K562 (cell line): ENCODE results near the gene JAKMIP1. TPM values are rescaled to one million over a fixed set of nuclear protein-coding genes. Genes with fewer than 3 reads are reported as not detected.

Experiments
- ATAC-seq: fragments of 200-7000 bp; cut with Tn5 transposase; 3 replicates; pipeline ENCODE4 v1.9.1; 2020; ENCODE audit warnings: moderate library complexity
- BruUV-seq: library from RNA; stranded (reverse); fragments of 400-500 nt; replicated peaks from 2 replicates; lab custom pipeline; 2021; lab: Mats Ljungman, UMichigan
- CTCF ChIA-PET: fragments of 300-600 bp; formaldehyde crosslinking; extraction: SDS; loops from one replicate; lab custom pipeline; 2021; ENCODE audit warnings: low intra/inter-chr PET ratio; lab: Yijun Ruan, JAX
- POLR2A ChIA-PET: fragments of 300-600, 350-650 bp; sonication (Branson Sonifier 250); formaldehyde crosslinking; extraction: SDS; loops from one replicate; lab custom pipeline; 2021; ENCODE audit warnings: antibody characterized with exemption, inconsistent platforms; lab: Yijun Ruan, JAX
- DNase-seq, 4 experiments: peaks; one replicate each; pipeline versions ENCODE4 v3.0.0 to v3.0.0-alpha.2; 2011 to 2018; ENCODE audit warnings: low spot score in 3 of 4, mixed read lengths in 3 of 4; ENCODE audit errors: extremely low read depth in 1 of 4
- FAIRE-seq: peaks from 2 replicates; lab custom pipeline; 2011; peaks lifted over from hg19 to GRCh38; lab: Jason Lieb, UNC
- H2AFZ ChIP-seq: 2 replicates; pipeline ENCODE4 v1.6.0; 2011; ENCODE audit warnings: low read depth, low read length, control low read depth, inconsistent platforms
- H3K27ac ChIP-seq: fragments of 200-600 bp; 3 replicates; pipeline ENCODE4 v1.8.0; 2011; ENCODE audit warnings: low read depth, mild to moderate bottlenecking, control low read depth, inconsistent platforms, low read length, moderate library complexity, mixed read lengths; ENCODE audit errors: extremely low read depth
- H3K27me3 ChIP-seq, 2 experiments: fragments of 300-600 bp in 1 of 2; 2 replicates in 1 of 2; 3 replicates in 1 of 2; pipeline versions ENCODE4 v1.6.0 to v1.8.0; 2011; ENCODE audit warnings: inconsistent platforms in 2 of 2, low read length in 2 of 2, mild to moderate bottlenecking in 1 of 2, mixed read lengths in 1 of 2, moderate library complexity in 1 of 2; ENCODE audit not compliant: control insufficient read depth in 2 of 2, insufficient read depth in 2 of 2
- H3K36me3 ChIP-seq: fragments of 300-600 bp; 3 replicates; pipeline ENCODE4 v1.8.0; 2011; ENCODE audit warnings: mild to moderate bottlenecking, low read length, inconsistent platforms; ENCODE audit not compliant: control insufficient read depth, insufficient read depth
- H3K4me1 ChIP-seq, 2 experiments: fragments of 200-600 bp in 1 of 2; replicated peaks in 1 of 2; 2 replicates in 1 of 2; 3 replicates in 1 of 2; pipeline versions ENCODE4 v1.5.1 to v1.8.0; 2011; ENCODE audit warnings: inconsistent platforms in 2 of 2, low read length in 2 of 2, mild to moderate bottlenecking in 1 of 2, mixed read lengths in 1 of 2, moderate library complexity in 1 of 2; ENCODE audit not compliant: control insufficient read depth in 2 of 2, insufficient read depth in 2 of 2
- H3K4me2 ChIP-seq: 2 replicates; pipeline ENCODE4 v1.6.1; 2011; ENCODE audit warnings: low read length, control low read depth, inconsistent platforms, mixed read lengths; ENCODE audit not compliant: insufficient read depth
- H3K4me3 ChIP-seq: fragments of 200-600 bp; sonication (generic), shearing (Covaris generic); 2 replicates; pipeline ENCODE4 v1.5.1; 2016; ENCODE audit warnings: control low read depth, inconsistent platforms
- H3K79me2 ChIP-seq: fragments of 200-600 bp; 3 replicates; pipeline ENCODE4 v1.8.0; 2011; ENCODE audit warnings: low read length, inconsistent platforms; ENCODE audit not compliant: control insufficient read depth, insufficient read depth
- H3K9ac ChIP-seq, 2 experiments: 2 replicates each; pipeline versions ENCODE4 v1.6.0 to v1.6.1; 2011; ENCODE audit warnings: low read depth in 2 of 2, low read length in 2 of 2, control low read depth in 1 of 2, inconsistent platforms in 1 of 2, mild to moderate bottlenecking in 1 of 2, mixed read lengths in 1 of 2; ENCODE audit not compliant: insufficient read depth in 1 of 2
- H3K9me1 ChIP-seq: one replicate; pipeline ENCODE4 v1.6.0; 2011; ENCODE audit warnings: inconsistent platforms, mild to moderate bottlenecking, low read length, moderate library complexity; ENCODE audit not compliant: control insufficient read depth, insufficient read depth
- H3K9me3 ChIP-seq: replicated peaks from 2 replicates; pipeline ENCODE4 v1.5.1; 2011; ENCODE audit warnings: low read depth, low read length, inconsistent platforms; ENCODE audit not compliant: control insufficient read depth, insufficient read depth
- H4K20me1 ChIP-seq: replicated peaks from 2 replicates; pipeline ENCODE4 v1.6.1; 2011; ENCODE audit warnings: low read length, inconsistent platforms, mixed read lengths; ENCODE audit not compliant: control insufficient read depth, insufficient read depth
- MYC ChIP-seq, 2 experiments: fragments of 250-450 bp in 1 of 2; sonication (Bioruptor Pico) in 1 of 2; IDR thresholded peaks; 2 replicates each; pipeline versions ENCODE4 v1.5.1 to v1.6.1; 2012 to 2021; ENCODE audit warnings: low read depth in 2 of 2, borderline replicate concordance in 1 of 2, improper control_type of control experiment in 1 of 2, low read length in 1 of 2, mild to moderate bottlenecking in 1 of 2, moderate library complexity in 1 of 2
- ZFX ChIP-seq: sonication (generic); formaldehyde crosslinking; IDR thresholded peaks from 2 replicates; pipeline ENCODE4 v1.8.0; 2022; ENCODE audit warnings: mild to moderate bottlenecking, missing genetic modification reagents, moderate library complexity
- WGBS: fragments of 100-300 bp; shearing (Covaris generic); methylation state at CpG from one replicate; pipeline ENCODE4 v1.1.6; 2016; ENCODE audit warnings: low coverage, mixed read lengths; ENCODE audit not compliant: insufficient coverage; ENCODE audit errors: missing lambda C conversion rate; 5-methylcytosine and 5-hydroxymethylcytosine counted together
- in situ Hi-C: fragments of 300-500 bp; cut with MboI; formaldehyde crosslinking; loops from 4 replicates; pipeline ENCODE4 v1.15.0; 2018; ENCODE audit warnings: inconsistent platforms, mixed read lengths
- intact Hi-C: fragments of 100-400 bp; cut with micrococcal nuclease; formaldehyde crosslinking; loops from 2 replicates; pipeline ENCODE4 v1.14.2; 2022
- polyA plus RNA-seq, 8 experiments: library from polyadenylated mRNA; depleted of rRNA in 4 of 8; stranded (reverse) in 5 of 8; unstranded in 3 of 8; fragments of >200 nt; fragmentation: Nextera tagmentation in 2 of 8; fragmentation: Illumina TruSeq in 1 of 8; extraction: Ambion mirVana in 2 of 8; extraction: Trizol in 1 of 8; gene quantifications; 2 replicates each; pipeline versions ENCODE4 v1.2.1 to v1.2.3, GENCODE V29; 2011 to 2014; ENCODE audit warnings: inconsistent platforms in 1 of 8, missing spikeins in 1 of 8
- total RNA-seq, 7 experiments: library from RNA; depleted of rRNA in 6 of 7; stranded (reverse); fragments of >200 nt in 6 of 7; fragmentation: Illumina TruSeq in 2 of 7; extraction: Trizol in 2 of 7; gene quantifications; 2 replicates each; pipeline versions ENCODE4 v1.2.1 to v1.2.3, GENCODE V29; 2011 to 2021; ENCODE audit warnings: low replicate concordance in 1 of 7
- TF ChIP-seq, protein P1 (sequence below): fragments of 450-650 bp; IDR thresholded peaks from 2 replicates; pipeline ENCODE4 v1.6.1; 2017; ENCODE audit warnings: antibody characterized with exemption, mild to moderate bottlenecking

Gene JAKMIP1
- total and polyA plus RNA-seq, 9 of the 15 experiments (the other 6 are each of a cell fraction or from before 2014, with no cell fraction given) = not detected

DNA sequence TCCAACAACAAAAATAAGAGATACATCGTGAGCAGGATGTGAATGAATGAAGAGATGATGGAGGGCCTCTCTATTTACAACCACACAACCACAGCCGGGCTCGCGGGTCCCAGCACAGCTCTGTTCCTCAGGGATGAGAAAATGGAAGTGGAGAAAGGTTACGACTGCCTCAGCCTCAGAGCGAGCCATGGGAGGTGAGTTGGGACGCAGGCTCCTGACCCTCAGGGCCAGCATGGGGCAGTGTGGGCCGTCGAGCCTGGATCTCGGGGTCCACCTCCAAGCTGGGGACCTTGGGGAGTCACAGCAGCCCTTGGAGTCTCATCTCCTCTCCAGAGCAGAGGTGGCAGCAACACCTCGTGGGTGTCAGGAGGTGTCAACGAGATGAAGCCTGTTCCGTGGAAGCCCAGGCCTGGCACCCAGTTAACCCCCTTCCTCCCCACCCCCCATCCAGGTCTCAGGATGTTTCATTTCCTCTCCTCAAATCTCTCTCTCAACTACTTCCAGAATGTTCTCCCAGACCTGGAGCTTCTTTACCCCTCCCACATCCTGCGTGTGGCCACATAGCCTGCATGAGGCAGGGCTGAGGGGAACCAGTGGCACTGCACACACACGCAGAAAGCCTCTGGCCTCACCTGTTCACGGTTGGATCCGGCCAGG lies 208.1 kb downstream of the JAKMIP1 start:
- H3K4me1 ChIP-seq = no peaks in the 10 kb centered on the region
- CTCF ChIA-PET = interaction anchor here (0.5 kb wide), 1 partner anchor 56 kb away, joined by 3 read pairs; no protein-coding TSS in a partner anchor
- DNase-seq = no peak
- H4K20me1 ChIP-seq = no peaks in the 10 kb centered on the region; the same call in 1 of the 2 replicates
- H3K4me3 ChIP-seq = no peak overlapping the region
- no peak overlapping the region for H3K4me2 ChIP-seq
- in situ Hi-C loops = no loop called here
- H3K27me3 ChIP-seq = peaks cover 0 to 10% of the 10 kb centered on the region in 2 experiments; a peak in 2 of 5 replicates
- H3K79me2 ChIP-seq = no peaks in the 10 kb centered on the region
- no peaks in the 10 kb centered on the region for H3K9me3 ChIP-seq
- no peak overlapping the region for H2AFZ ChIP-seq
- no peak for ATAC-seq
- H3K27ac ChIP-seq = no peak overlapping the region
- no peak for TF ChIP-seq MYC (IDR thresholded peaks at IDR 0.05; ENCODE audit: low read depth, low read length)
- no peak for TF ChIP-seq MYC (CRISPR knock-in tag; IDR thresholded peaks at IDR 0.05; ENCODE audit: borderline replicate concordance, low read depth)
- no peak for TF ChIP-seq ZFX (CRISPR knock-in tag)
- TF ChIP-seq, protein P1, sequence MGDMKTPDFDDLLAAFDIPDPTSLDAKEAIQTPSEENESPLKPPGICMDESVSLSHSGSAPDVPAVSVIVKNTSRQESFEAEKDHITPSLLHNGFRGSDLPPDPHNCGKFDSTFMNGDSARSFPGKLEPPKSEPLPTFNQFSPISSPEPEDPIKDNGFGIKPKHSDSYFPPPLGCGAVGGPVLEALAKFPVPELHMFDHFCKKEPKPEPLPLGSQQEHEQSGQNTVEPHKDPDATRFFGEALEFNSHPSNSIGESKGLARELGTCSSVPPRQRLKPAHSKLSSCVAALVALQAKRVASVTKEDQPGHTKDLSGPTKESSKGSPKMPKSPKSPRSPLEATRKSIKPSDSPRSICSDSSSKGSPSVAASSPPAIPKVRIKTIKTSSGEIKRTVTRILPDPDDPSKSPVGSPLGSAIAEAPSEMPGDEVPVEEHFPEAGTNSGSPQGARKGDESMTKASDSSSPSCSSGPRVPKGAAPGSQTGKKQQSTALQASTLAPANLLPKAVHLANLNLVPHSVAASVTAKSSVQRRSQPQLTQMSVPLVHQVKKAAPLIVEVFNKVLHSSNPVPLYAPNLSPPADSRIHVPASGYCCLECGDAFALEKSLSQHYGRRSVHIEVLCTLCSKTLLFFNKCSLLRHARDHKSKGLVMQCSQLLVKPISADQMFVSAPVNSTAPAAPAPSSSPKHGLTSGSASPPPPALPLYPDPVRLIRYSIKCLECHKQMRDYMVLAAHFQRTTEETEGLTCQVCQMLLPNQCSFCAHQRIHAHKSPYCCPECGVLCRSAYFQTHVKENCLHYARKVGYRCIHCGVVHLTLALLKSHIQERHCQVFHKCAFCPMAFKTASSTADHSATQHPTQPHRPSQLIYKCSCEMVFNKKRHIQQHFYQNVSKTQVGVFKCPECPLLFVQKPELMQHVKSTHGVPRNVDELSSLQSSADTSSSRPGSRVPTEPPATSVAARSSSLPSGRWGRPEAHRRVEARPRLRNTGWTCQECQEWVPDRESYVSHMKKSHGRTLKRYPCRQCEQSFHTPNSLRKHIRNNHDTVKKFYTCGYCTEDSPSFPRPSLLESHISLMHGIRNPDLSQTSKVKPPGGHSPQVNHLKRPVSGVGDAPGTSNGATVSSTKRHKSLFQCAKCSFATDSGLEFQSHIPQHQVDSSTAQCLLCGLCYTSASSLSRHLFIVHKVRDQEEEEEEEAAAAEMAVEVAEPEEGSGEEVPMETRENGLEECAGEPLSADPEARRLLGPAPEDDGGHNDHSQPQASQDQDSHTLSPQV = no peak
- intact Hi-C loops = no loop called here
- no peaks in the 10 kb centered on the region for H3K9me1 ChIP-seq
- BruUV-seq = no TSS peak
- POLR2A ChIA-PET = interaction anchor here (0.6 to 1.0 kb wide), 3 partner anchors 9 to 1986 kb away, joined by 3 read pairs; no protein-coding TSS in a partner anchor
- 0% methylated on average over 15 of the region's 17 CpGs for whole genome bisulfite sequencing
- FAIRE-seq = no peak
- no peak overlapping the region for H3K9ac ChIP-seq
- no peaks in the 10 kb centered on the region for H3K36me3 ChIP-seq
